ENCODE measurements around the gene CEACAM6.
"Not testable (repeated sequence)": the region's sequence is repeated elsewhere in the genome, so short reads cannot be mapped to it uniquely, and the experiment has no call there.

Gene CEACAM6

DNA sequence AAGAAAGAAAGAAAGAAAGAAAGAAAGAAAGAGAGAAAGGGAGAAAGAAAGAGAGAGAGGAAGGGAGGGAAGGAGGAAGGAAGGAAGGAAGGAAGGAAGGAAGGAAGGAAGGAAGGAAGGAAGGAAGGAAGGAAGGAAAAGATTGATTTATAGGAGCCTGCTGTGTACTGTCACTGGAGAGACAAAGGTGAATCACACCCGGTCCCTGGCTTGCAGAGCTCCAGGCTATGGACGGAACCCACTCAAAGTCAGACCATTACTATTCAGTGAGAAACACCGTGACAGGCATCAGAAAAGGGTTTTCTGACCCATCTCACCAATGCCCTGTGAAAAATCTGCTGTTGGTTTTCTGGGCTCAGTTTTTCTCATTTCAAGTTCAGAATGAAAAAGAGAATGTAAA lies 7.3 kb upstream of the CEACAM6 start:
- DNase-seq, result no peak

- not testable (repeated sequence) for DNase-seq
Measured at GRCh38 chr19:41750248-41751134, 4.8 kb upstream of the CEACAM6 start.

GRCh38 chr19:41753159-41753558 lies 2.2 kb upstream of the CEACAM6 start:
- DNase-seq, result peak; percentile 89

GRCh38 chr19:41753936-41754529 lies 1.3 kb upstream of the CEACAM6 start:
- peak; percentile 79 for DNase-seq

- no peak for DNase-seq
Measured at GRCh38 chr19:41758846-41759245, 3.5 kb downstream of the CEACAM6 start.

DNA sequence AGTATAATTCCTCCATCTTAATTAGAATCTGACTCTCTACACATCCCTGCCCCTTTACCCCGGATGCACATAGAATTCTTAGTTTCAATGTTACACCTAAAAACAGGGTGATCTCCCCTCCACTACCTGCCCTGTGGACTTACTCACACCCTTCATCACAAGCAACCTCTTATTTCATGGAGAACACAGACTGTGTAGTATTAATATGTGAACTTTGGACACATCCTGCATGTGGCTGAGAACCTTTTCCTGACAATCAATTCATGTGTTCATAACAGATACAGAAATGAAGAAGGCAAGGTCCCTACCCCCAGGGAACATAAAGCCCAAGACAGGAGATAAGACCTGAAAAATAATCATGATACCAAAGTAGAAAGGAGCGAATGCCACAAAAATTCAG lies 11.8 kb downstream of the CEACAM6 start:
- DNase-seq, result no peak

DNA sequence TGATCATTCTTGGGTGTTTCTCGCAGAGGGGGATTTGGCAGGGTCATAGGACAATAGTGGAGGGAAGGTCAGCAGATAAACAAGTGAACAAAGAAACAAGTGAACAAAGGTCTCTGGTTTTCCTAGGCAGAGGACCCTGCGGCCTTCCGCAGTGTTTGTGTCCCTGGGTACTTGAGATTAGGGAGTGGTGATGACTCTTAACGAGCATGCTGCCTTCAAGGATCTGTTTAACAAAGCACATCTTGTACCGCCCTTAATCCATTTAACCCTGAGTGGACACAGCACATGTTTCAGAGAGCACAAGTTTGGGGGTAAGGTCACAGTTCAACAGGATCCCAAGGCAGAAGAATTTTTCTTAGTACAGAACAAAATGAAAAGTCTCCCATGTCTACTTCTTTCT lies 12.8 kb downstream of the CEACAM6 start:
- DNase-seq, result not testable (repeated sequence)

- DNase-seq, result no peak
Measured at GRCh38 chr19:41769608-41770007, 14.3 kb downstream of the CEACAM6 start.

- DNase-seq, result no peak
Measured at GRCh38 chr19:41771410-41771809, 16.1 kb downstream of the CEACAM6 start.

DNA sequence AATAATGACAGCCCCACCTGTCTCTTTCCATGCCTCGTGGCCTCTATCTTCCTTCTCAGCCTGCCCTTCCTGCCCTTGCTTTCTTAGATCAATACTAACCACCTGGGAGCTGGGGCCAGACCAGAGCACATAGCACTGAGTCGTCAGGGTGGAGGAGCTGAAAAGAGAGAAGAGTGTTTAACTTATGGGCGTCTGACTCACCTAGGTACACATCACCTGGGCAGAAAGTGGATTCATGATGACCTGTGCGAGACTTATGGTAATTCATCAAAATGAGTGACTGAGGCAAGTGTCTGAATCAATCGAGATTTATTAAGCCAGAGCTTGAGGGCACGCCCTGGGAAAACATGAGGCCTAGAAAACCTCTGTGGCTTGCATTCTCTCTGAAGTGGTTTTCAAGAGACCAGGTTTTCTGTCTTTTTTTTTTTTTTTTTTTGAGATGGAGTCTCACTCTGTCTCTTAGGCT lies 19.2 kb downstream of the CEACAM6 start:
- peak; percentile 64 for DNase-seq

DNA sequence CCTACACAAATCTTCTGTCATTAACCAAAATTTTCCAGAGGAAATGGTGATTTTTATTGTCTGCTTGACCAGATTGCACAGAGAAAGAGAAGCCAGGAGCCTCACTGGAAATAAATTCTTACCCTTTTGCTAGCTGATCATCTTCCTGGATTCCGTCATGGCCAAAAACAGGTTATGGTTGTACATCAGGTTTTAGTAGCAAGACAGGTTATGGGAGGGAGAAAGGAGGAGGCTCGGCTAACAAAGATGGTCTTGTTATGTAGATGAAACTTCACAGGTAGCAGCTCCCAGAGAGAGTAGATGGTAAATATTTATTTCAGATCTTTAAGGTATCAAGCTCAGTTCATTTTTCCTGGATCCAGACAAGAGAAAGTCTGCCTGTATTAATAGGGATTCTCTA lies 21.4 kb downstream of the CEACAM6 start:
- DNase-seq, result no peak

GRCh38 chr19:41783612-41784011 lies 28.3 kb downstream of the CEACAM6 start:
- no peak for DNase-seq

DNA sequence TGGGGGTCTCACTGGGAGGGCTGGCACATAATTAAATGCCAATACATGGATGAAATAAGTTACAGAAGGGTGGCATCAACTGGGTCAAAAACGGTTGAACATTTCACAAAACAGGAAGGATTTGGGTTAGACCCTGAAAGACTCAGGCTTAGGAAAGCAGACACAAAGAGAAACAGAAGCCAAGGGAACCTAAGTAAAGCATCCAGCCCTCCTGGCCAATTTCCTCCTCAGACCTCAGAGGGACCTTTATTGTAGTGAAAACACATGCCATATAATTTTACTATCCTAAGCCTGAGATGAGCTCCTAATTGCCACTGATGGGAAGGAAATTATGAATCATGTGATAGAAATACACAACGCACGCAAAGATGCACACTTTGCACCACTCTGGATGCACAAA lies 29.0 kb downstream of the CEACAM6 start:
- no peak for DNase-seq

GRCh38 chr19:41784743-41785142 lies 29.4 kb downstream of the CEACAM6 start:
- DNase-seq, result no peak

- DNase-seq, result peak; percentile 87
Measured at GRCh38 chr19:41785653-41786052, 30.3 kb downstream of the CEACAM6 start.

GRCh38 chr19:41787055-41787454 lies 31.7 kb downstream of the CEACAM6 start:
- DNase-seq, result no peak

GRCh38 chr19:41788518-41788917 lies 33.2 kb downstream of the CEACAM6 start:
- not testable (repeated sequence) for DNase-seq

DNA sequence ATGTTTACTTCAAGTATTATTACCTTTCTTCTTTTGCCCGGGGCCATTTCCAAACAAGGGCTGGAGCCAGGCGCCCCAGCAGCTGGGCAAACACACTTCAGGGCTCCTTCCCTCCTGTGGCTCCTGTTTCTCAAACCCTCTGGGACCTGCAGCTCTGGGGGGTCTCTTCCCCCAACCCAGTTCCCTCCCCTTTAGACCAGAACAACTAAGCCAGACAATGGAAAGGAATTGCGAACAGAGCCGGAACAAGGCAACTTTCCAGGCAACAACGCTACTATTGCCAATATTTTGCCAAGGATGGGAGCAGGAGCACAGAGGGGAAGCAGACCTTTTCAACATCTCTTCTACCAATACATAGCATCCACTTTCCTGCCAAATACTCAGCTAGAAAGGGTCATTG lies 33.7 kb downstream of the CEACAM6 start:
- DNase-seq, result not testable (repeated sequence)

GRCh38 chr19:41792513-41793413 lies 37.4 kb downstream of the CEACAM6 start:
- DNase-seq, result peak; percentile 65

DNA sequence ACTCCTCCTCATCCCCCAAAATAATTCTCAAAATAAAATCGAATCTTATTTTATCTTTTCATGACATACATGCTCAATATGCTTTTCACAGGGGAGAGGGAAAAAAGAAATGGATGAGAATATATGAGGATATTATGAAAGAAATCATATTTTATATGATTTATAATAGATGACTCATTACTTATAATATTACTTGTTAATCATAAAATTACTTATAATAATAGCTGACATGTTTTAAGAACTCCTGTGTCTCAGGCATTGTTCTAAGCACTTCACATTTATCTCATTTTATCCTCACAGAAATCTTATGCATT lies 38.0 kb downstream of the CEACAM6 start:
- DNase-seq, result no peak

- DNase-seq, result peak; percentile 73
Measured at GRCh38 chr19:41795031-41795461, 39.7 kb downstream of the CEACAM6 start.

DNA sequence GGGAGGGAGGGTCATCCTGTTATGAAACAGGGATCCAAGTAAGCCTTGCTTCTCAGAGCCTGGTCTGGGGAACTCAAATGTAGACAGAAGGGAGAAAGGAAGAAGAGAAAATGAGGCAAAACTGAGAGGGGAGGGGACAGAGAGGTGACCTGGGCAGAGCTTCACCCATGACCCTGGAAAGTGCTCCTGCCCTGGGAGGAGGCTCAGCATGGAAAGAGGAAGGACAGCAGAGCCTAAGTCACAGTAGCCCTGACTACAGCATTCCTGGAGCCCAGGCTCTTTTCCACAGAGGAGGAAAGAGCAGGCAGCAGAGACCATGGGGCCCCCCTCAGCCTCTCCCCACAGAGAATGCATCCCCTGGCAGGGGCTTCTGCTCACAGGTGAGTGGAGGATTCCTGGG lies 41.0 kb downstream of the CEACAM6 start, which contains the start of gene CEACAM3:
CEACAM3 (plus strand) TSS at position 226 of the 400 bp plus-strand sequence; CDS start at position 317, 91 bp downstream.
- DNase-seq, result no peak

GRCh38 chr19:41796901-41797300 lies 41.6 kb downstream of the CEACAM6 start:
- no peak for DNase-seq
